Keratinocyte (primary cell): ENCODE data around the gene HNRNPLL. TPM values are rescaled to one million over a fixed set of nuclear protein-coding genes. Genes with fewer than 3 reads are reported as not detected.
"Not testable (repeated sequence)": the region's sequence is repeated elsewhere in the genome, so short reads cannot be mapped to it uniquely, and the experiment has no call there.

Experiments
- DNase-seq: peaks from one replicate; pipeline ENCODE4 v3.0.0-alpha.2; 2011; ENCODE audit warnings: low read depth, missing footprints, low spot score
- FAIRE-seq: peaks from 2 replicates; lab custom pipeline; 2011; peaks lifted over from hg19 to GRCh38; lab: Jason Lieb, UNC
- H2AFZ ChIP-seq: 2 replicates; pipeline ENCODE4 v1.6.0; 2012; ENCODE audit warnings: low read length, control low read depth, inconsistent platforms; ENCODE audit not compliant: control insufficient read depth
- H3K27ac ChIP-seq: 2 replicates; pipeline ENCODE4 v1.5.1; 2011; ENCODE audit warnings: low read length; ENCODE audit not compliant: control insufficient read depth, insufficient read depth
- H3K27me3 ChIP-seq: 3 replicates; pipeline ENCODE4 v1.6.0; 2011; ENCODE audit warnings: low read length; ENCODE audit not compliant: control insufficient read depth, insufficient read depth; ENCODE audit errors: extremely low read depth
- H3K36me3 ChIP-seq, 2 experiments: 2 replicates in 1 of 2; 3 replicates in 1 of 2; pipeline ENCODE4 v1.5.1; 2011; ENCODE audit warnings: low read length in 2 of 2, mild to moderate bottlenecking in 1 of 2; ENCODE audit not compliant: control insufficient read depth in 2 of 2, insufficient read depth in 2 of 2; ENCODE audit errors: extremely low read depth in 1 of 2
- H3K4me1 ChIP-seq: 3 replicates; pipeline ENCODE4 v1.5.1; 2011; ENCODE audit warnings: low read length; ENCODE audit not compliant: control insufficient read depth, insufficient read depth; ENCODE audit errors: extremely low read depth
- H3K4me2 ChIP-seq: 3 replicates; pipeline ENCODE4 v1.6.0; 2011; ENCODE audit warnings: low read depth, low read length; ENCODE audit not compliant: control insufficient read depth, insufficient read depth; ENCODE audit errors: extremely low read depth
- H3K4me3 ChIP-seq, 3 experiments: fragments of 200-600 bp in 1 of 3; sonication (generic) in 1 of 3; 2 replicates in 2 of 3; 3 replicates in 1 of 3; pipeline ENCODE4 v1.5.1; 2011 to 2016; ENCODE audit warnings: low read length in 3 of 3, mild to moderate bottlenecking in 3 of 3, control low read depth in 2 of 3, inconsistent platforms in 1 of 3, low read depth in 1 of 3, mixed read lengths in 1 of 3, mixed run types in 1 of 3, moderate library complexity in 1 of 3; ENCODE audit not compliant: control insufficient read depth in 2 of 3, insufficient read depth in 2 of 3; ENCODE audit errors: extremely low read depth in 1 of 3
- H3K79me2 ChIP-seq: 2 replicates; pipeline ENCODE4 v1.6.0; 2012; ENCODE audit warnings: low read length; ENCODE audit not compliant: control insufficient read depth, insufficient read depth
- H3K9ac ChIP-seq: 3 replicates; pipeline ENCODE4 v1.6.0; 2011; ENCODE audit warnings: low read length; ENCODE audit not compliant: control insufficient read depth, insufficient read depth; ENCODE audit errors: extremely low read depth
- H3K9me1 ChIP-seq: 3 replicates; pipeline ENCODE4 v1.6.0; 2011; ENCODE audit warnings: low read length; ENCODE audit not compliant: control insufficient read depth, insufficient read depth; ENCODE audit errors: extremely low read depth
- H3K9me3 ChIP-seq: 2 replicates; pipeline ENCODE4 v1.5.1; 2012; ENCODE audit warnings: low read depth, low read length; ENCODE audit not compliant: control insufficient read depth
- H4K20me1 ChIP-seq: 3 replicates; pipeline ENCODE4 v1.6.0; 2011; ENCODE audit warnings: low read length; ENCODE audit not compliant: control insufficient read depth, insufficient read depth; ENCODE audit errors: extremely low read depth
- EZH2 ChIP-seq: IDR thresholded peaks from one replicate; pipeline ENCODE4 v1.6.1; 2012; ENCODE audit warnings: inconsistent platforms, mild to moderate bottlenecking, low read length, moderate library complexity
- dilution Hi-C: fragments of 300-500 bp; cut with MboI; formaldehyde crosslinking; loops from one replicate; pipeline ENCODE4 v1.7.0; 2020; ENCODE audit warnings: low sequenced_read_pairs; ENCODE audit not compliant: extremely low pct_ligation_motif_present
- polyA plus RNA-seq, 5 experiments: library from polyadenylated mRNA; depleted of rRNA in 3 of 5; stranded (reverse) in 3 of 5; stranded (forward) in 1 of 5; unstranded in 1 of 5; fragments of >200 nt; gene quantifications; 1 replicate in 1 of 5; 2 replicates in 3 of 5; 3 replicates in 1 of 5; pipeline versions ENCODE4 v1.2.1 to v1.2.3, GENCODE V29; 2011 to 2012; ENCODE audit warnings: missing spikeins in 2 of 5, low read depth in 1 of 5, low replicate concordance in 1 of 5
- TF ChIP-seq, protein P1 (sequence below), 3 experiments: IDR thresholded peaks in 1 of 3; conservative IDR thresholded peaks in 1 of 3; optimal IDR thresholded peaks in 1 of 3; 2 replicates in 2 of 3; 3 replicates in 1 of 3; pipeline versions ENCODE3 to v1.5.1; 2011; ENCODE audit warnings: low read length in 3 of 3, mild to moderate bottlenecking in 3 of 3, moderate library complexity in 2 of 3, control low read depth in 1 of 3, inconsistent platforms in 1 of 3; ENCODE audit not compliant: insufficient read depth in 2 of 3; ENCODE audit errors: extremely low read depth in 1 of 3

The HNRNPLL gene
- polyA plus RNA-seq, 1 donor (not counting 4 experiments of a cell fraction or from before 2014, with no cell fraction given) = 53.8 TPM

DNA sequence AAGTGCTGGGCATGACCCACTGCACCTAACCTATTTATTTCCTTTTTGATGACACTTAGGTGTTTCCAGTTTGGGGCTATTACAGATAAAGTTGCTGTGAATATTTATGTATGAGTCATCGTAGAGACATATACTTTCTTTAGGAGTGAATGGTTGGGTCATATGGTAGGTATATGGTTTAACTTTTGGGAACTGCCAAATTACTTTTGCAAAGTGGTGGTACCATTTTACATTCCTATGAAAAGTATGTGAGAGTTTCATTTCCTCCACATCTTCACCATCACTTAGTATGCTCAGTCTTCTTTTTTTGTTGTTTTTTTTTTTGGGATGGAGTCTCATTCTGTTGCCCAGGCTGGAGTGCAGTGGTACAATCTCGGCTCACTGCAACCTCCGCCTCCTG is 56.1 kb downstream of the HNRNPLL start:
- Histone ChIP-seq H3K27me3 (no peaks in the 10 kb centered on the region), H3K27ac (no peak overlapping the region), H3K79me2 (no peaks in the 10 kb centered on the region), H4K20me1 (no peaks in the 10 kb centered on the region), H3K9me3 (no peaks in the 10 kb centered on the region), H3K4me2 (no peak overlapping the region), H3K9ac (no peak overlapping the region), H2AFZ (no peak overlapping the region), H3K36me3 (no peaks in the 10 kb centered on the region), H3K9me1 (no peaks in the 10 kb centered on the region), H3K4me1 (peaks cover 7% of the 10 kb centered on the region), H3K4me3 (no peak overlapping the region)
- FAIRE-seq = no peak
- no peak for TF ChIP-seq EZH2
- TF ChIP-seq, protein P1, sequence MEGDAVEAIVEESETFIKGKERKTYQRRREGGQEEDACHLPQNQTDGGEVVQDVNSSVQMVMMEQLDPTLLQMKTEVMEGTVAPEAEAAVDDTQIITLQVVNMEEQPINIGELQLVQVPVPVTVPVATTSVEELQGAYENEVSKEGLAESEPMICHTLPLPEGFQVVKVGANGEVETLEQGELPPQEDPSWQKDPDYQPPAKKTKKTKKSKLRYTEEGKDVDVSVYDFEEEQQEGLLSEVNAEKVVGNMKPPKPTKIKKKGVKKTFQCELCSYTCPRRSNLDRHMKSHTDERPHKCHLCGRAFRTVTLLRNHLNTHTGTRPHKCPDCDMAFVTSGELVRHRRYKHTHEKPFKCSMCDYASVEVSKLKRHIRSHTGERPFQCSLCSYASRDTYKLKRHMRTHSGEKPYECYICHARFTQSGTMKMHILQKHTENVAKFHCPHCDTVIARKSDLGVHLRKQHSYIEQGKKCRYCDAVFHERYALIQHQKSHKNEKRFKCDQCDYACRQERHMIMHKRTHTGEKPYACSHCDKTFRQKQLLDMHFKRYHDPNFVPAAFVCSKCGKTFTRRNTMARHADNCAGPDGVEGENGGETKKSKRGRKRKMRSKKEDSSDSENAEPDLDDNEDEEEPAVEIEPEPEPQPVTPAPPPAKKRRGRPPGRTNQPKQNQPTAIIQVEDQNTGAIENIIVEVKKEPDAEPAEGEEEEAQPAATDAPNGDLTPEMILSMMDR (optimal IDR thresholded peaks at IDR 0.05 in 1 of 3, IDR thresholded peaks at IDR 0.05 in 1 of 3, conservative IDR thresholded peaks at IDR 0.05 in 1 of 3; ENCODE audit: extremely low read depth in 1 of 3, insufficient read depth in 2 of 3, low read length in 3 of 3) = no peak
- dilution Hi-C loops = no loop called here
- no peak for DNase-seq

DNA sequence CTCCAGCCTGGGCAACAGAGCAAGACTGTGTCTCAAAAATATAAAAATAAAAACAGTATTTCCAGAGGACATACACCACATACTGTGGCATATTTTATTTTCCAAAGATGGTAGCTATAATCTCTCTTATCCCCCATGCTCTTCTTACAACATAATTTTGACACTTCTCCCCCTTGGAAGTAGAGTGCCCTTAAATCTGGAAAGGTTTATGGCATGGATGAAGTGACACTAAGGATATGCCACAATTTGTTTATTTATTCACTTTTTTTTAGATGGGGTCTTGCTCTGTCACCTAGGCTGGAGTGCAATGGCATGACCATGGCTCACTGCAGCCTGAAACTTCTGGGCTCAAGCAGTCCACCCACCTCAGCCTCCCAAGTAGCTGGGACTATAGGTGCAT is 56.7 kb downstream of the HNRNPLL start:
- dilution Hi-C loops = no loop called here
- no peaks in the 10 kb centered on the region for H3K9me1 ChIP-seq
- no peaks in the 10 kb centered on the region for H3K36me3 ChIP-seq
- H3K4me2 ChIP-seq = no peak overlapping the region
- H3K27me3 ChIP-seq = no peaks in the 10 kb centered on the region
- TF ChIP-seq, protein P1 (optimal IDR thresholded peaks at IDR 0.05 in 1 of 3, IDR thresholded peaks at IDR 0.05 in 1 of 3, conservative IDR thresholded peaks at IDR 0.05 in 1 of 3; ENCODE audit: extremely low read depth in 1 of 3, insufficient read depth in 2 of 3, low read length in 3 of 3) = no peak
- no peak for TF ChIP-seq EZH2
- H4K20me1 ChIP-seq = no peaks in the 10 kb centered on the region
- H3K27ac ChIP-seq = no peak overlapping the region
- no peaks in the 10 kb centered on the region for H3K79me2 ChIP-seq
- peaks cover 7% of the 10 kb centered on the region for H3K4me1 ChIP-seq
- FAIRE-seq (no peak), DNase-seq (no peak)
- no peak overlapping the region for H3K4me3 ChIP-seq
- H3K9ac ChIP-seq = no peak overlapping the region
- H2AFZ ChIP-seq = no peak overlapping the region
- H3K9me3 ChIP-seq = no peaks in the 10 kb centered on the region

DNA sequence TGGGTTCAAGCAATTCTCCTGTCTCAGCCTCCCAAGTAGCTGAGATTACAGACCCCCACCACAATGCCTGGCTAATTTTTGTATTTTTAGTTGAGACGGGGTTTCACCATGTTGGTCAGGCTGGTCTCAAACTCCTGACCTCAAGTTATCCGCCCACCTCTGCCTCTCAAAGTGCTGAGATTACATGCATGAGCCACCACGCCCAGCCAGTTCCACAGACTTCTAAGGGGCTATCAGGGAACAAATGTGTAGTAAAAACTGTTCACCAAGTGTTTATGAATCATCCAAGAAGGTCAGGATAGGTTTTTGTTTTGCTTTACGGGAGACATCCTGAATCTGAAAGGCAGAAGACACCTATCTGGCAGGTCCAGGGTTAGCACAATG is 60.5 kb downstream of the HNRNPLL start:
- DNase-seq, H3K4me1 ChIP-seq, FAIRE-seq, H3K27ac ChIP-seq, H3K4me3 ChIP-seq, H3K36me3 ChIP-seq, dilution Hi-C loops, H3K9me3 ChIP-seq, H4K20me1 ChIP-seq, H3K9me1 ChIP-seq, H3K9ac ChIP-seq, H3K79me2 ChIP-seq, H3K4me2 ChIP-seq, H3K27me3 ChIP-seq, H2AFZ ChIP-seq: not testable (repeated sequence)
